ENCODE measurements around the gene F11R. TPM values are rescaled to one million over a fixed set of nuclear protein-coding genes. Genes with fewer than 3 reads are reported as not detected.

F11R gene
- total and polyA plus RNA-seq, 2 of the 13 experiments (the other 11 are each of a cell fraction or from before 2014, with no cell fraction given): 95.8 to 105 TPM

DNA sequence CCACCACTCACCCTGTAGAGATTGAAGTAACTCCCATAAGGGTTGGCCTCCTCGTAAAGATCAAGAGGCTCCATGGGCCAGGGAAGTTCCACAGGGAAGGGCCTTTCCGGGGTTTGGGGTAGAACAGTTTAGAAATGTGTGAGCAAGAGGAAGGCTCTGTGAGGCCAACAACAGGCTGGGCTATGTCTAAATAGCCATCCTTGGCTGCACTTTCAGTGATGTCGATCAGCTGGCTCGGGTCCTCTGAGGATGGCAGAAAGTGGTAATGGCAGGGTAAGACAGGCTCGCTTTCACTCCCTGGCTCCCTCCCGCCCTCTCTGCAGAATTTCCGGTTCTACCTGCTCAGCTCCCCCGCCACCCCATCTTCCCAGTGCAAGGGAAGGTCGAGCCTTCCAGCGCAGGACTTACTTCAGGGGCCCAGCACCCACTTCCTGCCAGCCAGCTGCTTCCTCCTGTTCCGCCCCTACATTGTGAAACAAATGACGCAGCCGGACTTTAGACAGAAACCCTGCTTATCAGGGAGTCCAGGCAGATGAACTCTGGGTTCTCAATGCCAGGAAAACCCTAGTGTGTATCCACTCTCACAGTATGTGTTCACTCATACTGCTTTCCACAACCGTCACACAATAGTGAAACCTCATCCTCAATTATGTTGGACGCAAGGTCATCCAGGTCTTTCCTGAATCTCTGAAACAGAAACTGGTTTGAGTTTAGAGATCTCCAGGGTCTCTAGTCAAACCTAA is 7.3 kb downstream of the F11R start (continued):
- TF ChIP-seq, protein P1, sequence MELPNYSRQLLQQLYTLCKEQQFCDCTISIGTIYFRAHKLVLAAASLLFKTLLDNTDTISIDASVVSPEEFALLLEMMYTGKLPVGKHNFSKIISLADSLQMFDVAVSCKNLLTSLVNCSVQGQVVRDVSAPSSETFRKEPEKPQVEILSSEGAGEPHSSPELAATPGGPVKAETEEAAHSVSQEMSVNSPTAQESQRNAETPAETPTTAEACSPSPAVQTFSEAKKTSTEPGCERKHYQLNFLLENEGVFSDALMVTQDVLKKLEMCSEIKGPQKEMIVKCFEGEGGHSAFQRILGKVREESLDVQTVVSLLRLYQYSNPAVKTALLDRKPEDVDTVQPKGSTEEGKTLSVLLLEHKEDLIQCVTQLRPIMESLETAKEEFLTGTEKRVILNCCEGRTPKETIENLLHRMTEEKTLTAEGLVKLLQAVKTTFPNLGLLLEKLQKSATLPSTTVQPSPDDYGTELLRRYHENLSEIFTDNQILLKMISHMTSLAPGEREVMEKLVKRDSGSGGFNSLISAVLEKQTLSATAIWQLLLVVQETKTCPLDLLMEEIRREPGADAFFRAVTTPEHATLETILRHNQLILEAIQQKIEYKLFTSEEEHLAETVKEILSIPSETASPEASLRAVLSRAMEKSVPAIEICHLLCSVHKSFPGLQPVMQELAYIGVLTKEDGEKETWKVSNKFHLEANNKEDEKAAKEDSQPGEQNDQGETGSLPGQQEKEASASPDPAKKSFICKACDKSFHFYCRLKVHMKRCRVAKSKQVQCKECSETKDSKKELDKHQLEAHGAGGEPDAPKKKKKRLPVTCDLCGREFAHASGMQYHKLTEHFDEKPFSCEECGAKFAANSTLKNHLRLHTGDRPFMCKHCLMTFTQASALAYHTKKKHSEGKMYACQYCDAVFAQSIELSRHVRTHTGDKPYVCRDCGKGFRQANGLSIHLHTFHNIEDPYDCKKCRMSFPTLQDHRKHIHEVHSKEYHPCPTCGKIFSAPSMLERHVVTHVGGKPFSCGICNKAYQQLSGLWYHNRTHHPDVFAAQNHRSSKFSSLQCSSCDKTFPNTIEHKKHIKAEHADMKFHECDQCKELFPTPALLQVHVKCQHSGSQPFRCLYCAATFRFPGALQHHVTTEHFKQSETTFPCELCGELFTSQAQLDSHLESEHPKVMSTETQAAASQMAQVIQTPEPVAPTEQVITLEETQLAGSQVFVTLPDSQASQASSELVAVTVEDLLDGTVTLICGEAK (IDR thresholded peaks at IDR 0.05): no peak
- TF ChIP-seq, protein P1 (CRISPR knock-in tag; IDR thresholded peaks at IDR 0.05): peak; percentile 50; the same call in 1 of the 2 replicates
- no peak for TF ChIP-seq ZNF547 (CRISPR knock-in tag; IDR thresholded peaks at IDR 0.05)
- TF ChIP-seq RBM22 (optimal IDR thresholded peaks at IDR 0.05; ENCODE audit: low read length): no peak
- peak; percentile 59; the same call in 1 of the 2 replicates for TF ChIP-seq ZNF205 (CRISPR knock-in tag; IDR thresholded peaks at IDR 0.05)
- TF ChIP-seq SMC3 (IDR thresholded peaks at IDR 0.05; ENCODE audit: low read length): no peak; the same call in 1 of the 2 replicates
- TF ChIP-seq ZNF782 (CRISPR knock-in tag; IDR thresholded peaks at IDR 0.05; ENCODE audit: borderline replicate concordance): peak; percentile 48; the same call in 1 of the 2 replicates
- TF ChIP-seq FOSL2 (CRISPR knock-in tag; IDR thresholded peaks at IDR 0.05): peak; percentile 95
- TF ChIP-seq PITX1 (CRISPR knock-in tag; IDR thresholded peaks at IDR 0.05): peak; percentile 88
- no peak; the same call in 1 of the 2 replicates for TF ChIP-seq MEIS1 (CRISPR knock-in tag; IDR thresholded peaks at IDR 0.05; ENCODE audit: borderline replicate concordance)
- no peak for TF ChIP-seq ZNF318 (CRISPR knock-in tag; IDR thresholded peaks at IDR 0.05)
- no peak for TF ChIP-seq ZNF607 (CRISPR knock-in tag; IDR thresholded peaks at IDR 0.05; ENCODE audit: borderline replicate concordance)

Measured in HepG2 (cell line).